CD4-positive, alpha-beta T cell treated with Interleukin-17A for 1 hour (primary cell): Measurements from ENCODE around the gene GNG5.
"Not testable (repeated sequence)": the region's sequence is repeated elsewhere in the genome, so short reads cannot be mapped to it uniquely, and the experiment has no call there.

Source experiments
- DNase-seq: peaks from one replicate; pipeline ENCODE4 v3.0.0-alpha.2; 2020

The GNG5 gene

DNA sequence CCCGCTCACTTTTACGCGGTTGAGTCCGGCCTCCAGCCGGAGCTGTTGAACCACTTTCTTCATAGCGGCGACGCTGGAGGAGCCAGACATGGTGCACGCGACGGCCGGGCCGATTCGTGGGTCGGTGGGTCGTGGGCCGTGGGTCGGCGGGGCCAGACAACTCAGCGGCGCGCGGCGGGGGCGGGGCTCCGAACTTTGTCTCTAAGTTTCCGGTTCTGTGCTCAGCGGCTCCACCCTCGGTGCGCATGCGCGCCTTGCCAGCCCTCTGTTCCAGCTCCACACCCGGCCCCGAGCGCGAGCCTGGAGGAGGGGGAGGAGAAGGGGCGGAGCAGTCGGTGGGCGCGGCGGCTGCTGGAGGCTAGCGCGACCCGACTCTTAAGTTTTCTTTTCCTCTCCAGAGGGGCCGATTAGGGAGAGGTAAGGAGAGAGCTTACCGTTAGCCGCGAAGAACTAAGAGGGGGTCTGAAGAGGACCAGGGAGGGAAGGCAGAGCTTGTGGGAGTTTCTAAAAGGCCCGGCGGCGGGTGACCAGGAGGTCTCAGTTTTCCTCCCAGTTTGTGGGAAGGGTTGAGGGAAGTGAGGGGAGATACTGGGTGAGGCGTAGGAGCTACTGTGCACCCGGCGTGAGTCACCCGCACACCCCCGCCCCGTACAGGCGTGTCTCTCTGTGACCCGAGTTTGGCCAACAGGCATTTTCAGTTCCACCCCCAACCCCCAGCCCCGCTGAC is at the start of gene GNG5, which contains the start of gene SPATA1:
Gene GNG5 (minus strand): TSS at position 580 of the 727 bp plus-strand sequence. CDS start 490 bp downstream, at position 90.
Gene SPATA1 (plus strand): TSS at position 385 of the 727 bp plus-strand sequence. CDS start 9,974 bp downstream, outside the sequence.
- peak; percentile 97 for DNase-seq

DNA sequence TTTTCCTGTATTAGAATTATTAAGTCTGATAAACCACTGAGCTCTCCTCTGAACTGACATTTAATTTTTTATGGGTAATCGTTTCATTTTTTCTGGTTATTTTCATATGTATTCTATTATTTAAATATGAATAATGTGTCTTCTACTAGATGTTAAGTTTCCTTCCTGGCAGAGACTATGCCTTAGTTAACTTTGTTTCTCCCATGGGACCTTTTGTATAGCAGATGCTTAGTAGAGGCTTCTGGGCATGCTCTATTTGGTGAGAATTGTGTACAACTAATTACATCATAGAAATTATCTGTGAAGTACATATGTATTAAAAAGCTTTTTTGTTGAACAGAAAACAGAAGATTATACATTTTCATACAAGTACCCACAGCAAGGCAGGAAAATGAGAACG is 44.4 kb upstream of the GNG5 start:
- no peak for DNase-seq

DNA sequence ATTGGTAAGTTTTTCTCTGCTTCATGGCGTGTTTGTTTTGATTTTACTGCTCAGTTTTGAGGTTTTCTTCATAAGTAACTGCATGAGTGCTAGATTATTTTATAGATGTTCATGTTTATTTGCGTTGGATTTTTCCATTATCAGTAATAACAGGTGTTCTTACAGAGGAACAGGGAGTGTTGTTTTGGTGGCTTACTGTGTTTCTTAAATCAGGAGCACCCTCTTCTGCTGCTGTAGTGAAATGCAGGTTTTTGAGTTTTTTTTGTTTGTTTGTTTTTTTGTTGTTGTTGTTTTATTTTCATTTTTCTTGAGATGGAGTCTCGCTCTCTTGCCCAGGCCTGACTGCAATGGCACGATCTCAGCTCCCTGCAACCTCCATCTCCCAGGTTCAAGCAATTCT is 35.3 kb upstream of the GNG5 start:
- peak; percentile 5 for DNase-seq

DNA sequence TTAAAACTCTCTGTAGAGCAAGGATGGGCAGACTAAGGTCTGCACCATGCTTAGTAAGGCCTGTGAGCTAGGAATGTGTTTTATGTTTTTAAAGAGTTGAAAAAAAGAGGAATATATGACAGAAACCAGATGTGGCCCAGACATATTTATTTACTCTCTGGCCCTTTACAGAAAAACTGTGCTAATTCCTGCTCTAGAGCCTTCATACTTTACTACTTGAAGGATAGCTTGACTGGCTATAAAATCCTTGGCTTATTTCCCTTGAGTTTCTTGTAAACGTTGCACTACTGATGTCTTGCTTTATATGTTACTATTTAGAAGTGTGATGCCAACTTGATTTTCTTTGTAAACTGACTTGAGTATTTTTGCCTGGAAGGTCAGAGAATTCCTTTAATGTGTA is 34.4 kb upstream of the GNG5 start:
- DNase-seq: no peak

DNA sequence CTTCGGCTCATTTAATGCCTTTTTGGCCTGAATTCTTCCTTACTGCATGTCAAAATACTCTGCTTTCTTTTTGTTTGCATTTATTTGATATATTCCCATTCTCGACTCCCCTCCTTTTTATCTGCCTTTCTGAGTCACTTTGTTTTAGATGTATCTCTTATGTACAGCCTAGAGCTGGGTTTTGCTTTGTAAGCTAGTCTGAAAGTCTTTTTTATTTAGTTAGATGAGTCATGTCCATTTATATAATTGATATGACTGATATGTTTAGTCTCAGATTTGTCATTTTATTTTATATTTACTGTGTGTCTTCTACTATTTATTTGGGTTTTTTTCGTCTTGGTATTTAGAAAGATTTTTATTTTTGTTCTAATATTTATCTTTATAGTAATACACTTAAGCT is 33.6 kb upstream of the GNG5 start:
- no peak for DNase-seq

DNA sequence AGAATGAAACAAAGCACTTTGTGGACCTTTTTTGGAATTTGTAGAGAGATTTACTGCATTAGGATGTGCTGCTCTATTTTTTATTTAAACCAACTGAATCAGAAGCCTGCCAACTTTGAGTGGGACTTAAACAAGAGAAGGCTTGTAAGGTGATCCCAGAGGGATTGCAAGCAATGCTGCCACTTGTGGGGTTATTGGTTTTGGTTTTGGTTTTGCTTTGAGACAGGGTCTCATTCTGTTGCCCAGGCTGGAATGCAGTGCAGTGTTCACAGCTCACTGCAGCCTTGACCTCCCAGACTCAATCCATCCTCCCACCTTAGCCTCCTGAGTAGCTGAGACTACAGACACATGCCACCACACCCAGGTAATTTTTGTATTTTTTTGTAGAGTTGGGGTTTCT is 32.2 kb upstream of the GNG5 start:
- no peak for DNase-seq

DNA sequence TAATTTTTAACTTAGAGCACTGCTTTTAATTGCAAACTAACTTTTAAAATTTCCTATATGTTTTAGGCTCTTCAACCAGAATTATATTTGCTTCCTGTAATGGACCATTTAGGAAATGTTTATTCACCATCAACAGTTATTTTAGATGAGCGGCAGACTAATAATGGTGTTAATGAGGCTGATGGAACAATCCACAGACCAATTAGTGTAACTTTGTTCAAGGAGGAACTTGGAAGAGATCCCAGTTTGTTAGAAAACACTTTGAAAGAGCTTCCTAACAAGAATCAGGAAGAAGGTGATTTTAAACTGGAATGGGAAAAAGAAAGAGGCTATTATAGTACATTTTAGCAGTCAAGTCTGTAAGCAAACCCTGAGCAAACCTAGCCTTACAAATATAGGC is 19.4 kb upstream of the GNG5 start:
- no peak for DNase-seq

DNA sequence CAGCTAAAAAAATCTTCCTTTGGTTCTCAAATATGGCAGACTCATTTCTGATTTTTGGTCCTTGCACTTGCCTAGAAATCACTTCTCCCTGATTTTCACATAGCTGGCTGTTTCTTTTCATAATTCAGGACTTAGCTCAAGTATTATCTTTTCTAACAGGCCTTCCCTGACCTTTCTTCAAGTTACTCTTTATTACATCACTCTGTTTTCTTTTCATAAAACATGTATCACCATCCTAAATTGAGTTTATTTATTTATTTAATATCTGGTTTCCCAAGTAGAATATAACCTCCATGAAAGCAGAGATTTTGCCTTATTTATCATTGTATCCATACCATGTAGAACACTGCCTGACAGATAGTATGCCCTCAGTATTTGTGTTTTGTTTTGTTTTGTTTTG is 18.2 kb upstream of the GNG5 start:
- no peak for DNase-seq

DNA sequence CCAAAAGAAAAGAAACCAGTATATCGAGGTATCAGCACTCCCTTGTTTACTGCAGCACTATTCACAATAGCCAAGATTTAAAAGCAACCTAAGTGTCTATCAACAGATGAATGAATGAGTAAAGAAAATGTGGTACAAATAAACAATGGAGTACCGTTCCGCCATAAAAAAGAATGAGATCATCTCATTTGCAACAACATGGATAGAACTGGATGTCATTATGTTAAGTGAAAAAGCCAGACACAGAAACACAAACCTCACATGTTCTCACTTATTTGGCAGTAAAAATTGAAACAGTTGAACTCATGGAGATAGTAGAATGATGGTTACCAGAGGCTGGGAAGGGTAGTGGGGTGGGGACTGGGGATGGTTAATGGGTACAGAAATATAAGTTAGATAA is 4.3 kb upstream of the GNG5 start:
- no peak for DNase-seq

DNA sequence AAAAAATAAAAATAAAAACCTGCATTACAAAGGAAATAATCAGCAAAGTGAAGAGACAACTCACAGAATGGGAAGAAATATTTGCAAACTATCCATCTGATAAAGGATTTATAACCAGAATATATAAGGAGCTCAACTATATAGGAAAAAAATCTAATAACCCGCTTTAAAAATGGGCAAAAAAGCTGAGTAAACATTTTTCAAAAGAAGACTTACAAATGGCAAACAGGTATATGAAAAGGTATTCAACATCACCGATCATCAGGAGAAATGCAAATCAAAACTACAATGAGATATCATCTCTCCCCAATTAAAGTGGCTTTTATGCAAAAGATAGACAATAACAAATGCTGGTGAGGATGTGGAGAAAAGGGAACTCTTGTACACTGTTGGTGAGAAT is 3.8 kb upstream of the GNG5 start:
- DNase-seq: no peak

DNA sequence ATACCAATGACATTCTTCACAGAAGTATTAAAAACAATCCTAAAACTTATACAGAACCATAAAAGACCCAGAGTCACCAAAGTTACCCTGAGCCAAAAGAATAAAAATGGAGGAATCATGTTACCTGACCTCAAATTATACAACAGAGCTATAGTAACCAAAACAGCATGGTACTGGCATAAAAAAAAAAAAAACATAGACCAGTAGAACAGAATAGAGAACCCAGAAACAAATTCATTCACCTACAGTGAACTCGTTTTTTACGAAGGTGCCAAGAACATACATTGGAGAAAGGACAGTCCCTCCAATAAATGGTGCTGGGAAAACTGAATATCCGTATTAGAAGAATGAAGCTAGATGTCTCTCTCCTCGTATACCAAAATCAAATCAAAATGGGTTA is 2.6 kb upstream of the GNG5 start:
- no peak for DNase-seq

DNA sequence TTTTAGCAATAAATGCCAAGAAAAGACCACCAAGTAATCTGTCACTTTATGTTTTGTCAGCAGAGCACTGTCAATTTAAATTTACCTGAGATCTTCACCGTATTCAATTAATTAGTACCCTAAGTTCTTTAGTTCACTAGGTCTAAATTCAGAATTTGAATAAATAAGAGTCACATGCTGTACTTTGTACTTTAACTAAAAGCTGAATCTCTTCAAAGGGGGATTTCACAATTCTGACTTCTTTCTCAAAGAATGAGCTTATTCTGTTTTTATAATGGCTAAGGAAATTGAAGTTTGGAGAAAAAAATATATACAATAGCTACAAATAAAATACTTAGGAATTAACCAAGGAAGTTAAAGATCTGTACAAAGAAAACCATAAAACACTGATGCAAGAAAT is 2.1 kb upstream of the GNG5 start:
- DNase-seq: no peak

DNA sequence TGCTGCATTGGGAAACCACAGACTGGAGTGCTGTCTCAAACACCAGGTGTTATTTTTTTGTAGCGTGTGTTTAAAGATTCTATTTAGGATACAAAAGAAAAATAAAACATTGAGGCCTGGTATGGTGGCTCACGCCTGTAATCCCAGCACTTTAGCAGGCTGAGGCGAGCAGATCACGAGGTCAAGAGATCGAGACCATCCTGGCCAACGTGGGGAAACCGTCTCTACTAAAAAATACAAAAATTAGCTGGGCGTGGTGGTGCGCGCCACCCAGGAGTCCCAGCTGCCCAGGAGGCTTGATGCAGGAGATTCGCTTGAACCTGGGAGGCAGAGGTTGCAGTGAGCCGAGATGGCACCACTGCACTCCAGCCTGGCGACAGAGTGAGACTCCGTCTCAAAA is 1.5 kb upstream of the GNG5 start:
- not testable (repeated sequence) for DNase-seq

DNA sequence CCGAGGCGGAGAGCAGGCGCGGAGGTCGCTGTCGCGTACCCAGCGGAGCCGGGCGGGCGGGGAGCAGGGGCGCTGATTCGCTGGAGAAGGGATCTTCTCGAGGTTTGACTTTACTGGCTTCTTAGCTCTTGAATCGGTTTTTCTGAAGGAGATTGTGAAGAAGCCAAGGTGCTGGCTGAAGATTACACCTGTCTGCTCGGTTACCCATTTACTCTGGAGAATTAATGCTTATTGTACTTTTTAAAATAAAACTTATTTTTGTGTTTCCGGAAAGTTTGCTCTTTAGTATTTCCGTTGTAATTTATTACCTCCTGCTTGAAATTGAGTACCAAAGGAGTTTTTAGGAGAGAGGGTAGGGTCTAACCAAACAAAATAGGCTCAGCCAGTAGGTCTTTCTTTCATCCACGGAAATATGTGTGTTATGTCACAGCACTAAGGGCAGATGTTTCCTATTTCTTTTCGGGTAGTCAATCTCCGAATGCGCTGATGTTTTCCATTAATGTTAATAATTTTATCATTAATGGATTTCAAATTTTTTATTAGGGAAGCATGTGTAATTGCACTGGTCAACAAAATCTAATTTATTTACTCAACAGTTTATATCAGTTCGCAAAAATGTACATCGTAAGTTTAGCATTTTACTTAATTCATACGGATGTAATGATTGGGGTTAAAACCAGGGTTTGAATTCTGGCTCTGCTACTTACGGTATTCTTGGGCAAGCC is 510 bp upstream of the GNG5 start:
- no peak for DNase-seq

DNA sequence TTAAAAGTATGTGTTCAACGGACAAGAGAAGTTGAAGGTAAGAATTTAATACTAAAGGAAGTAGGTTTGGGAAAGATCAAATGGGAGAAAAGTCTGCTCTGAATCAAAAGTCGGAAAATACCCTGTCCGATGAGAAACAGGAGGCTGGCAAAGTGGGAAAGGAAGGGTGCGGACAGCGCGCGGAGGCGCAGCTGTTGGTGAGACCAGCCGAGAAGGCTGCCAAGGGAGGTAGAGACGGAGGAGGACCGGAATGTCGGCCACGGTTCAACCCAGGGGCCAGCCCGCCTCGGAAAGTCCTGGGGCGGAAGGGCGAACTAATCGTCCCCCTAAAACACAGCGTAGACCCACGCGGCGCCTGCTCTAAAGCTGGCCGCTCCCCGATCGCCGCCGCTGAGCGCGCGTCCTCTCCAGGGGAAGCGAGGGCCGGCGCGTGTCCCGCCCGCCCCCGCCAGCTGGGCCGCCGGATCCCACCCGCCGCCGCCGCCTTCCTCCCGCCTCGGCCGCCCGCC is 834 bp downstream of the GNG5 start:
- DNase-seq: no peak

DNA sequence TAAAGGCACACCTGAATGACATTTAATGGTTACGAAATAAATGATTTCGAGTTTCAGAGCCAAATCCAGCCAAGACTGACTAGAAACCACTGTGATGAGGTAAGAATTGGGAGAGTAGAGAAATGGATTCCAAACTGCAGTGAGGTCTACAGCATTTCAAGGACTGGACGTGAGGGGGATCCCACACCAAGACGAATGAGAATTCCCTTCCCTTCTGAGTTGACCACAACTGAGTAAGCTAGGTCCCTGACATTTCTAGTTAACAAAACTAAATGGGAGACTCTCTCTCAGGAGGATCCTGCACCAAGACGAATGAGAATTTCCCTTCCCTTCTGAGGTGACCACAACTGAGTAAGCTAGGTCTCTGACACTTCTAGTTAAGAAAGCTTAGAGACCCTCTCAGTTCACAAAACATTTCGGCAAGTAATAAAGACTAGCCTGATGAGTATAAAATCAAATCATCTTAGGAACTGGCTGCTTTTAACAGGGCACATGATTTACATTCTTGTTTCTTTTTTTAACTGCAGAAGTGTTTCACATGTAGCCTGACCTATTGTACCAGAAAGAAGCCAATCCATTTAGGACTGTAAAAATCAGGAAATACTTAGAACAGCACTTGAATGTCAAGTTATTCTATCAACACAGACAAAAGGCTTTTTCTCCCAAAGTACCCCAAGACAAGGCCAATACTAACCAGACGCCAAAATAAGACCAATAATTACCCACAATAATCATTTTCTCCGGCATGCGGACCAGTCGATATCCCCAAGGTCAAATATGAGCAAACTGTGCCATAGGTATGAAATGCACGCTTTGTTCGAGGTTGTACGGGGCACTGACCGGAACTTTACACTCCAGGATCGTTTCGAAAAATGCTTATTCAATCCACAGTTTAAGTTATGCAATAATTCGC is 1.5 kb downstream of the GNG5 start:
- DNase-seq: peak; percentile 19

DNA sequence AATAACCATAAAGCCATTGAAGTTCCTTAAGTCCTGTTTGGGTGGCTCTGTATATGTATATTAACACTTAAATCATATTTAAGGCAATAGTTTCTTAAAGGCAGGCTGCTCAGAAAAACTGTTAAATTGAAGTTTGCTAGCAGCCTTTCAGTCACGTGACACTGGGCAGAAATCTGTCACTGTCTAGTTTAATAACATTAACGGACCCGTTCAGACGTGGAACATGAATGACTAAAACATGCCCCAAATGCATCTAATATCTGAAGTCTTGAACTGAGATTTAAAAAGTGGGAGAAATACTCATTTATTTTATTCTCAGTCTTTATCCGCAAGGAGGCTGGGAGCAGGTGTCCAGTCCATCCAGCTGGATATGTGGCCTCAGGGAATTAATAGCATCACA is 3.5 kb downstream of the GNG5 start:
- no peak for DNase-seq

DNA sequence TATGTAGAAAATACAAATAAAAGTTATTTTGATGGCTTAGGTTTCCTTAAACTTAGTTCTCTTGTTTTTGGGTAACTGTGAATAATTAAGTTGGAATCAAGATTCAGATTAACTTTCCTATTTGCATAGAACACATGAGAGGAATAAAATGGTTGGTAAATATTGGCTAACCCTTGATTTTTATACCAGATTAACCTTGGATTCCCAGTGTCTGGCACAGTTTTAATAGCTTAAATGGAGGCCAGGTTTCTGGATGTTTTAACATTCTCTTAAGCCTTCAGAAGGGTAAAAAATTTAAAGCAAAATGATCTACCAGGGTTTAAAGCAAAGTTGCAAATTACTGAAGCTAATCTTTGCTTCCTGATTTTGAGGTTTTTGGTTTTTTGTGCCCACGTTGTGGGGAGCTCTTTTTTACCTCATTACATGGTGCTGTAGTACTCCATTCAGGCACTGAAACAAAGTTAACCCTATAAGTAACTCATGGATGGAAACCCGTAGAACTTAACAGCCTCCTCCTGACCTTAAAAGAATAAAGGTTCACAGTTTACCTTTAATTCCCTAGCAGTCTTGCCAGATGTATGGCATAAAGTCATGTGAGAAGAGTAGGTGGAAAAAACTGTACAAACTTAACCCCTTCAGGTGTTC is 8.6 kb downstream of the GNG5 start:
- DNase-seq: no peak

DNA sequence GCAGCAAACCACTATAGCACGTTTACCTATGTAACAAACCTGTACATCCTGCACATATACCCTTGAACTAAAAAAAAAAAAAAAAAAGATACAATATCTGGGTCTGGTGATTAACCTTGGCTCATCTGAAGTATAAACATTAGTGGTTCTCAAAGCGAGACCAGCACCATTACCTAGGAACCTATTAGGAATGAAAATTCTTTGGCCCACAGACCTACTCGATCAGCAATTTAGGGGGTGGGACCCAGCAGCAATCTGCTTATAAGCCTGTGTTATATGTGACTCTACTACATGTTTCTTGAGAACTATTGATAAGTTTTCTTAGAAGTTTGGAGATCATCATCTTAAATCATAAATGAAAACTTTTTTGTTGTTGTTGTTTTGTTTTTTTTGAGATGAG is 9.9 kb downstream of the GNG5 start:
- DNase-seq: no peak

DNA sequence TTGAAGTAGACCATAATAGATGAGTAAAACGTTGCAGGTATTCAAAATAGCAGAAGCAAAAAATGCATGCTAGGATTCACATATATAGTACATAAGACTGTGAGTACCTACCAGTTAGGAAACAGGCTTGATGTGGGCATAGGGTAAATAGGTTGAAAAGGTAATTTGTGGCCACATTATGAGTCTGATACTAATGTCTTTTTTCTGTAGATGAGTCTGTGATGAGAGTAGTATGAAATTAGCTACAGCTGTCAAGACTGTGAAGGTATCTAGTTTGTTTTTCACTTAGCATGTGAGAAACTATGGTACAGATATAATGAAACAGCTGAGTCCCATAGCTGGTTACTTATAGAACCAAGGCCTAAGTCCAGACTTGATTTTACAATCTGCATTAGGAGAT is 12.6 kb downstream of the GNG5 start:
- no peak for DNase-seq

DNA sequence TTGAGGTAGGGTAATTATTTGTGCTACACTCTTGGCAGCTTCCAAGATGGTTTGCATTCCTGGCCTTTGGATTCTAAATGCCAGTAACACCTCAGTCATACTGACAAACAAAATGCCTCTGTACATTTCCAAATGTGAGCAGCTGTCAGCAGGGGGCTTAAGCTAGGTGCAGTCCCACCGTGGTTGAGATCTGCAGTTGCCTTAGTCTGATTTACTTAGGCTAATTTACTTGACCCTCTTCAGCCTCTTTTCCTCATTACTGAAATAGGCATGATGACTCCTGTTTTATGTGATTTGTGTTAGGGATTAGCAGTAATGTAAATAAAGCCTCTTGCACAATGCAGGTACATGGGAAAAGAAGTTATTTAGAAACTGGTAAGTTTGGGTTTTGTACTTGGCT is 13.7 kb downstream of the GNG5 start:
- DNase-seq: no peak

DNA sequence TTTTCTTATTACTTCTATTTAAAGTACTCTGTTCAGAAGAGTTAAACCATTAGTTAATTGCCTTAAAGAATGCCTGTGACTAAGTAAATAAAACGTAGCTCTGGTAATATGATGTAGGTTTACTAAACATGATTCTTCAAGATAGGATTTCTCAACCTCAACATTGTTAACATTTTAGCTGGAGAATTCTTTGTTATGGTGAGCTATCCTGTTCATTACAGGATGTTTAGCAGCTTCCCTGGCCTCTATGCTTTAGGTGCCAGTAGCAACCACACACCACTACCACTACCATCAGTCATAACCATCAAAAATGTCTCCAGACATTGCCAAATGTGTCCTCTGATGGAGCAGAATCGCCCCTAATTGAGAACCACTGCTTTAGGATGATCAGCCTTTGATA is 16.6 kb downstream of the GNG5 start:
- DNase-seq: no peak

DNA sequence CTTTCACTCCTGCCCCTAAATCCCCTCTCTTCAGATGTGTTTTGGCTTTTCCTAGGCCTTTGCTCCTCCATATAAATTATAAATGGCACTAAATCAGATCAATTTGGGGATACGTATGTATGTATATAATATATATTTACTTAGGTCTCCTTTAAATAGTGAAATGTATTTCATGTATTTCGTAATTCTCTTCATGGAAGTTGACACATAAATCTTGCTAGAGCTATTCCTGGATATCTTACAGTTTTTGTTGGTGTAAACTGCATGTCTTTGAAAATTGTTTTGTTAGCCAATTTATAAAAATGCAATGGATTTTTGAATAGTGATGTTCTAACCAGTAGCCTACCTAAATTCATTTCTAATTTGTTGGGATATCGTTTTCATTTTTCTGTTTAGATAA is 18.3 kb downstream of the GNG5 start:
- no peak for DNase-seq
